PC-3 (cell line): Measurements from ENCODE around the gene CELSR2. TPM values are rescaled to one million over a fixed set of nuclear protein-coding genes. Genes with fewer than 3 reads are reported as not detected.

ENCODE experiments used
- ATAC-seq: fragments of 200-7000 bp; cut with Tn5 transposase; 2 replicates; pipeline ENCODE4 v1.9.1; 2020; ENCODE audit warnings: mild to moderate bottlenecking, moderate library complexity
- BruUV-seq: library from RNA; stranded (reverse); fragments of 400-500 nt; replicated peaks from 2 replicates; lab custom pipeline; 2021; lab: Mats Ljungman, UMichigan
- CTCF ChIA-PET: fragments of 300-600 bp; sonication (Branson Sonifier 250); formaldehyde crosslinking; loops from one replicate; lab custom pipeline; 2022; ENCODE audit warnings: antibody characterized with exemption; lab: Charles Lee
- POLR2A ChIA-PET: fragments of 300-600 bp; sonication (Branson Sonifier 250); formaldehyde crosslinking; loops from one replicate; lab custom pipeline; 2022; ENCODE audit warnings: antibody characterized with exemption; ENCODE audit not compliant: unreplicated experiment; lab: Charles Lee
- DNase-seq: peaks from one replicate; pipeline ENCODE4 v3.0.0-alpha.2; 2015
- H2AFZ ChIP-seq: fragments of 300-600 bp; sonication (generic); 2 replicates; pipeline ENCODE4 v1.6.0; 2016; ENCODE audit warnings: antibody characterized with exemption, low read length
- H3F3A ChIP-seq: fragments of 300-600 bp; sonication (generic); one replicate; pipeline ENCODE4 v1.6.0; 2017; ENCODE audit warnings: antibody characterized with exemption, low read length, control low read depth, mild to moderate bottlenecking; ENCODE audit not compliant: unreplicated experiment
- H3K27ac ChIP-seq: fragments of 300-600 bp; sonication (generic); 2 replicates; pipeline ENCODE4 v1.5.1; 2016; ENCODE audit warnings: mild to moderate bottlenecking, low read length
- H3K27me3 ChIP-seq: fragments of 300-600 bp; sonication (generic); 2 replicates; pipeline ENCODE4 v1.6.1; 2016; ENCODE audit warnings: low read length, mixed read lengths
- H3K36me3 ChIP-seq: fragments of 300-600 bp; sonication (generic); 2 replicates; pipeline ENCODE4 v1.6.1; 2016; ENCODE audit warnings: low read depth, mixed run types, low read length, mixed read lengths
- H3K4me1 ChIP-seq: fragments of 300-600 bp; sonication (generic); 2 replicates; pipeline ENCODE4 v1.5.1; 2016; ENCODE audit warnings: low read length; ENCODE audit not compliant: insufficient read depth
- H3K4me2 ChIP-seq: fragments of 300-600 bp; sonication (generic); 2 replicates; pipeline ENCODE4 v1.6.0; 2016; ENCODE audit warnings: low read length
- H3K4me3 ChIP-seq: fragments of 300-600 bp; sonication (generic); 2 replicates; pipeline ENCODE4 v1.5.1; 2016; ENCODE audit warnings: mild to moderate bottlenecking, low read length, mixed read lengths
- H3K79me2 ChIP-seq: fragments of 300-600 bp; sonication (generic); 2 replicates; pipeline ENCODE4 v1.6.1; 2017; ENCODE audit warnings: low read length, mixed read lengths
- H3K9ac ChIP-seq: fragments of 300-600 bp; sonication (generic); 2 replicates; pipeline ENCODE4 v1.6.0; 2016; ENCODE audit warnings: mild to moderate bottlenecking, low read length
- H3K9me2 ChIP-seq: fragments of 300-600 bp; sonication (generic); replicated peaks from 2 replicates; pipeline ENCODE4 v1.6.1; 2016; ENCODE audit warnings: mixed run types, low read length, mixed read lengths
- H3K9me3 ChIP-seq: fragments of 300-600 bp; sonication (generic); 2 replicates; pipeline ENCODE4 v1.6.1; 2016; ENCODE audit warnings: low read length, mixed read lengths
- H4K20me1 ChIP-seq: fragments of 300-600 bp; sonication (generic); 2 replicates; pipeline ENCODE4 v1.6.1; 2016; ENCODE audit warnings: low read length, mixed read lengths
- EZH2 ChIP-seq: fragments of 300-600 bp; sonication (generic); IDR thresholded peaks from one replicate; pipeline ENCODE4 v1.6.1; 2017; ENCODE audit warnings: antibody characterized with exemption, mild to moderate bottlenecking, low read length; ENCODE audit not compliant: unreplicated experiment
- EZH2phosphoT487 ChIP-seq: fragments of 300-600 bp; sonication (generic); IDR thresholded peaks from 2 replicates; pipeline ENCODE4 v1.6.1; 2018; ENCODE audit warnings: mild to moderate bottlenecking, antibody characterized with exemption, low read length, borderline replicate concordance
- intact Hi-C: fragments of 100-400 bp; cut with micrococcal nuclease; formaldehyde crosslinking; loops from 2 replicates; pipeline ENCODE4 v1.9.0; 2023
- total RNA-seq: library from RNA; depleted of rRNA; stranded (reverse); fragments of >200 nt; gene quantifications from 2 replicates; pipeline ENCODE4 v1.2.3, GENCODE V29; 2014
- TF ChIP-seq, protein P1 (sequence below): fragments of 300-600 bp; sonication (generic); conservative IDR thresholded peaks from 2 replicates; pipeline ENCODE4 v1.5.1; 2017; ENCODE audit warnings: antibody characterized with exemption, low read depth, mild to moderate bottlenecking, low read length

Gene CELSR2
- total RNA-seq, 1 experiment from 2014 or later: 3.6 TPM

DNA sequence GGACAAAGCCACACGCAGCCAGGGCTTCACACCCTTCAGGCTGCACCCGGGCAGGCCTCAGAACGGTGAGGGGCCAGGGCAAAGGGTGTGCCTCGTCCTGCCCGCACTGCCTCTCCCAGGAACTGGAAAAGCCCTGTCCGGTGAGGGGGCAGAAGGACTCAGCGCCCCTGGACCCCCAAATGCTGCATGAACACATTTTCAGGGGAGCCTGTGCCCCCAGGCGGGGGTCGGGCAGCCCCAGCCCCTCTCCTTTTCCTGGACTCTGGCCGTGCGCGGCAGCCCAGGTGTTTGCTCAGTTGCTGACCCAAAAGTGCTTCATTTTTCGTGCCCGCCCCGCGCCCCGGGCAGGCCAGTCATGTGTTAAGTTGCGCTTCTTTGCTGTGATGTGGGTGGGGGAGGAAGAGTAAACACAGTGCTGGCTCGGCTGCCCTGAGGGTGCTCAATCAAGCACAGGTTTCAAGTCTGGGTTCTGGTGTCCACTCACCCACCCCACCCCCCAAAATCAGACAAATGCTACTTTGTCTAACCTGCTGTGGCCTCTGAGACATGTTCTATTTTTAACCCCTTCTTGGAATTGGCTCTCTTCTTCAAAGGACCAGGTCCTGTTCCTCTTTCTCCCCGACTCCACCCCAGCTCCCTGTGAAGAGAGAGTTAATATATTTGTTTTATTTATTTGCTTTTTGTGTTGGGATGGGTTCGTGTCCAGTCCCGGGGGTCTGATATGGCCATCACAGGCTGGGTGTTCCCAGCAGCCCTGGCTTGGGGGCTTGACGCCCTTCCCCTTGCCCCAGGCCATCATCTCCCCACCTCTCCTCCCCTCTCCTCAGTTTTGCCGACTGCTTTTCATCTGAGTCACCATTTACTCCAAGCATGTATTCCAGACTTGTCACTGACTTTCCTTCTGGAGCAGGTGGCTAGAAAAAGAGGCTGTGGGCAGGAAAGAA lies 25.5 kb downstream of the CELSR2 start:
- ChIA-PET CTCF (no interaction called here), POLR2A (interaction anchor here (1.0 kb wide), 1 partner anchor 8 kb away, joined by 6 read pairs; the partner anchor contains the start of gene PSRC1)
- H3K4me3 ChIP-seq: peak overlapping the region; percentile 54
- BruUV-seq: no TSS peak
- peak overlapping the region; percentile 81 for H3K9ac ChIP-seq
- H3K9me2 ChIP-seq: no peaks in the 10 kb centered on the region
- H3K27me3 ChIP-seq: no peaks in the 10 kb centered on the region
- no peaks in the 10 kb centered on the region for H3K9me3 ChIP-seq
- H3K79me2 ChIP-seq: peaks cover 3% of the 10 kb centered on the region; the same call in 1 of the 2 replicates
- peaks cover 55% of the 10 kb centered on the region for H3K4me1 ChIP-seq
- H2AFZ ChIP-seq: peak overlapping the region; percentile 45
- no peak for TF ChIP-seq EZH2
- TF ChIP-seq, protein P1, sequence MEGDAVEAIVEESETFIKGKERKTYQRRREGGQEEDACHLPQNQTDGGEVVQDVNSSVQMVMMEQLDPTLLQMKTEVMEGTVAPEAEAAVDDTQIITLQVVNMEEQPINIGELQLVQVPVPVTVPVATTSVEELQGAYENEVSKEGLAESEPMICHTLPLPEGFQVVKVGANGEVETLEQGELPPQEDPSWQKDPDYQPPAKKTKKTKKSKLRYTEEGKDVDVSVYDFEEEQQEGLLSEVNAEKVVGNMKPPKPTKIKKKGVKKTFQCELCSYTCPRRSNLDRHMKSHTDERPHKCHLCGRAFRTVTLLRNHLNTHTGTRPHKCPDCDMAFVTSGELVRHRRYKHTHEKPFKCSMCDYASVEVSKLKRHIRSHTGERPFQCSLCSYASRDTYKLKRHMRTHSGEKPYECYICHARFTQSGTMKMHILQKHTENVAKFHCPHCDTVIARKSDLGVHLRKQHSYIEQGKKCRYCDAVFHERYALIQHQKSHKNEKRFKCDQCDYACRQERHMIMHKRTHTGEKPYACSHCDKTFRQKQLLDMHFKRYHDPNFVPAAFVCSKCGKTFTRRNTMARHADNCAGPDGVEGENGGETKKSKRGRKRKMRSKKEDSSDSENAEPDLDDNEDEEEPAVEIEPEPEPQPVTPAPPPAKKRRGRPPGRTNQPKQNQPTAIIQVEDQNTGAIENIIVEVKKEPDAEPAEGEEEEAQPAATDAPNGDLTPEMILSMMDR: no peak
- TF ChIP-seq EZH2phosphoT487: no peak
- intact Hi-C loops: loop anchor here (1.0 kb wide), 2 partner anchors 8 to 12 kb away; partner anchors contain the start of gene PSRC1
- peaks cover 4% of the 10 kb centered on the region; the same call in 1 of the 2 replicates for H3K36me3 ChIP-seq
- H3K4me2 ChIP-seq: peak overlapping the region; percentile 80
- H4K20me1 ChIP-seq: no peaks in the 10 kb centered on the region
- peaks cover 10% of the 10 kb centered on the region for H3F3A ChIP-seq
- ATAC-seq: peak; percentile 87
- DNase-seq: peak; percentile 95
- H3K27ac ChIP-seq: peak overlapping the region; percentile 95

DNA sequence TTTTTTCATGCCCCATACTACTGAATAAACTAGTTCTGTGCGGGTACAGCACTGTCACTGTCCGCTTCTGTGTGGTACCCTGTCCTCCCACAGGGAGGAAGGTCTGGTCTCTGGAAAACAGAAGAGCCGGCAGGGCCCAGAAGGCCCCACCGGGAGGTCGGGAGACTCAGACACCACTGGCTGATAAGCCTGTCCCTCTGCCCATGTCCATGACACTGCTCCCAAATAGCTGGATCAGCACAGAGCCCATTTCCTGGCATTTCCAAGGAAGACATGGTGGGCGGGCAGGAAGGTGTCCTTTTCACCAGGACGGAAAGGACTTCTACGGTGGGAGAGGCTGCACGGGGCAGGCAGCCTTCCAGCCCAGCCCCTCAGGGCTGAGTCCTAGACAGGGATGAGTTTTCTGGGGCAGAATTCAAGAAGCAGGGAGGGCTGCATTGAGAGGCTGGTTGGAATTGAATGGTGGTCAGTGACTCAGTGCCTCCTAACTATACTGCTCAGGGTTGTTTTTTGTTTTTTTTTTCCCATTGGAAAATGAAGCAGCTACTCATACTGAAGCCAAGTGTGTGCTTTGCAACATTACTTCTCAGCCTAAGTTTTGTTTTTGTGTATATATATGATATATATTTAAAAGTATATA lies 26.5 kb downstream of the CELSR2 start:
- peak; percentile 2; the same call in 1 of the 2 replicates for ATAC-seq
- Histone ChIP-seq H3K79me2 (peaks cover 13% of the 10 kb centered on the region), H3F3A (peaks cover 10% of the 10 kb centered on the region), H4K20me1 (no peaks in the 10 kb centered on the region), H3K4me3 (peak overlapping the region; percentile 54), H3K9me2 (no peaks in the 10 kb centered on the region), H3K9ac (peak overlapping the region; percentile 81), H2AFZ (peak overlapping the region; percentile 45; the same call in 1 of the 2 replicates), H3K36me3 (peaks cover 8% of the 10 kb centered on the region), H3K4me2 (peak overlapping the region; percentile 80), H3K9me3 (no peaks in the 10 kb centered on the region), H3K4me1 (peaks cover 55% of the 10 kb centered on the region), H3K27me3 (no peaks in the 10 kb centered on the region), H3K27ac (peak overlapping the region; percentile 95)
- TF ChIP-seq, protein P1: no peak
- TF ChIP-seq EZH2 (no peak), EZH2phosphoT487 (no peak)
- ChIA-PET CTCF (interaction anchor here (0.7 to 1.0 kb wide), 2 partner anchors 116 to 122 kb away, joined by 3 read pairs; no protein-coding TSS in a partner anchor), POLR2A (no interaction called here)
- BruUV-seq: TSS peak; percentile 49
- DNase-seq: peak; percentile 60
- intact Hi-C loops: loop anchor here (1.0 kb wide), 1 partner anchor 7 kb away; the partner anchor contains the start of gene PSRC1
